Endothelial cell of umbilical vein (primary cell): ENCODE measurements around the gene DMD. TPM values are rescaled to one million over a fixed set of nuclear protein-coding genes. Genes with fewer than 3 reads are reported as not detected.

Experiments used
- BruUV-seq: library from RNA; stranded (reverse); fragments of 400-500 nt; replicated peaks from 2 replicates; lab custom pipeline; 2021; lab: Mats Ljungman, UMichigan
- CTCF ChIA-PET: fragments of 300-600, 350-600 bp; sonication (Branson Sonifier 250); formaldehyde crosslinking; loops from one replicate; lab custom pipeline; 2021; ENCODE audit warnings: antibody characterized with exemption, inconsistent platforms; lab: Charles Lee
- POLR2A ChIA-PET: fragments of 300-600, 350-600 bp; sonication (Branson Sonifier 250); formaldehyde crosslinking; loops from one replicate; lab custom pipeline; 2021; ENCODE audit warnings: antibody characterized with exemption, inconsistent platforms; lab: Charles Lee
- DNase-seq: peaks from one replicate; pipeline ENCODE4 v3.0.0-alpha.2; 2011; ENCODE audit warnings: low read depth, low spot score
- FAIRE-seq: peaks from 2 replicates; lab custom pipeline; 2011; peaks lifted over from hg19 to GRCh38; lab: Jason Lieb, UNC
- H2AFZ ChIP-seq: 2 replicates; pipeline ENCODE4 v1.6.0; 2012; ENCODE audit warnings: low read depth, low read length, control low read depth, inconsistent platforms
- H3K27ac ChIP-seq: 2 replicates; pipeline ENCODE4 v1.5.1; 2011; ENCODE audit warnings: low read depth, mild to moderate bottlenecking, control low read depth, low read length, moderate library complexity; ENCODE audit not compliant: insufficient read depth
- H3K27me3 ChIP-seq, 2 experiments: 2 replicates each; pipeline versions ENCODE4 v1.6.0 to v1.6.1; 2011; ENCODE audit warnings: low read length in 2 of 2, mixed read lengths in 1 of 2; ENCODE audit not compliant: control insufficient read depth in 2 of 2, insufficient read depth in 2 of 2
- H3K36me3 ChIP-seq, 2 experiments: 2 replicates in 1 of 2; 3 replicates in 1 of 2; pipeline ENCODE4 v1.5.1; 2011; ENCODE audit warnings: low read length in 2 of 2, mild to moderate bottlenecking in 1 of 2, moderate library complexity in 1 of 2; ENCODE audit not compliant: control insufficient read depth in 2 of 2, insufficient read depth in 2 of 2; ENCODE audit errors: extremely low read depth in 1 of 2
- H3K4me1 ChIP-seq: 3 replicates; pipeline ENCODE4 v1.5.1; 2011; ENCODE audit warnings: mild to moderate bottlenecking, low read length; ENCODE audit not compliant: control insufficient read depth, insufficient read depth; ENCODE audit errors: extremely low read depth
- H3K4me2 ChIP-seq: 2 replicates; pipeline ENCODE4 v1.6.1; 2011; ENCODE audit warnings: low read length, control low read depth, mixed read lengths; ENCODE audit not compliant: insufficient read depth
- H3K4me3 ChIP-seq, 3 experiments: fragments of 200-600 bp in 1 of 3; sonication (generic), shearing (Covaris generic) in 1 of 3; replicated peaks in 1 of 3; 2 replicates each; pipeline ENCODE4 v1.5.1; 2011 to 2016; ENCODE audit warnings: control low read depth in 3 of 3, low read length in 3 of 3, mild to moderate bottlenecking in 2 of 3, inconsistent platforms in 1 of 3, low read depth in 1 of 3, moderate library complexity in 1 of 3; ENCODE audit not compliant: insufficient read depth in 1 of 3
- H3K79me2 ChIP-seq: 2 replicates; pipeline ENCODE4 v1.6.0; 2012; ENCODE audit warnings: low read length, inconsistent platforms; ENCODE audit not compliant: control insufficient read depth, insufficient read depth
- H3K9ac ChIP-seq: replicated peaks from 2 replicates; pipeline ENCODE3; 2011; ENCODE audit warnings: low read length, control low read depth; ENCODE audit not compliant: insufficient read depth; ENCODE audit errors: extremely low read depth
- H3K9me1 ChIP-seq: replicated peaks from 3 replicates; pipeline ENCODE4 v1.6.0; 2011; ENCODE audit warnings: mild to moderate bottlenecking, low read length; ENCODE audit not compliant: control insufficient read depth, insufficient read depth; ENCODE audit errors: extremely low read depth
- H3K9me3 ChIP-seq: replicated peaks from 2 replicates; pipeline ENCODE4 v1.5.1; 2012; ENCODE audit warnings: low read length, inconsistent platforms; ENCODE audit not compliant: control insufficient read depth, insufficient read depth
- H4K20me1 ChIP-seq: replicated peaks from 2 replicates; pipeline ENCODE3; 2011; ENCODE audit warnings: mild to moderate bottlenecking, low read length; ENCODE audit not compliant: control insufficient read depth, insufficient read depth; ENCODE audit errors: extremely low read depth
- EZH2 ChIP-seq: IDR thresholded peaks from 2 replicates; pipeline ENCODE4 v1.6.1; 2012; ENCODE audit warnings: borderline replicate concordance, low read depth, mild to moderate bottlenecking, moderate library complexity, low read length, inconsistent platforms; ENCODE audit not compliant: severe bottlenecking
- FOS ChIP-seq: IDR thresholded peaks from 2 replicates; pipeline ENCODE4 v1.6.1; 2011; ENCODE audit warnings: mild to moderate bottlenecking, low read length, moderate library complexity, borderline replicate concordance; ENCODE audit not compliant: insufficient read depth
- GATA2 ChIP-seq: IDR thresholded peaks from 2 replicates; pipeline ENCODE4 v1.7.0; 2011; ENCODE audit warnings: low read depth, mild to moderate bottlenecking, moderate library complexity, mixed read lengths, low read length; ENCODE audit not compliant: insufficient read length, insufficient read depth
- JUN ChIP-seq: IDR thresholded peaks from 2 replicates; pipeline ENCODE4 v1.6.1; 2011; ENCODE audit warnings: borderline replicate concordance, low read depth; ENCODE audit not compliant: insufficient read length, insufficient read depth
- MAX ChIP-seq: IDR thresholded peaks from 2 replicates; pipeline ENCODE4 v1.6.1; 2011; ENCODE audit not compliant: insufficient read depth, insufficient read length
- MYC ChIP-seq: IDR thresholded peaks from one replicate; pipeline ENCODE4 v1.6.1; 2011; ENCODE audit warnings: mild to moderate bottlenecking, low read depth, low read length
- POLR2A ChIP-seq: IDR thresholded peaks from 2 replicates; pipeline ENCODE4 v1.6.1; 2012; ENCODE audit warnings: low read depth, mild to moderate bottlenecking, control low read depth, low read length
- dilution Hi-C: fragments of 300-500 bp; cut with MboI; formaldehyde crosslinking; loops from one replicate; pipeline ENCODE4 v1.15.0; 2019; ENCODE audit warnings: low sequenced_read_pairs; ENCODE audit not compliant: extremely low pct_ligation_motif_present
- intact Hi-C: fragments of 100-400 bp; cut with micrococcal nuclease; formaldehyde crosslinking; loops from one replicate; pipeline ENCODE4 v1.10.0; 2022
- polyA plus RNA-seq, 4 experiments: library from polyadenylated mRNA; depleted of rRNA in 3 of 4; stranded (reverse) in 3 of 4; unstranded in 1 of 4; fragments of >200 nt; gene quantifications; 2 replicates each; pipeline versions ENCODE4 v1.2.1 to v1.2.3, GENCODE V29; 2011 to 2012; ENCODE audit warnings: missing spikeins in 1 of 4
- total RNA-seq: library from RNA; stranded (reverse); gene quantifications from 2 replicates; pipeline ENCODE4 v1.2.3, GENCODE V29; 2021
- TF ChIP-seq, protein P1 (sequence below), 2 donors: IDR thresholded peaks; 1 replicate in 1 of 2; 2 replicates in 1 of 2; pipeline ENCODE4 v1.5.1; 2011; ENCODE audit warnings: low read length in 2 of 2, mild to moderate bottlenecking in 2 of 2, moderate library complexity in 2 of 2, control low read depth in 1 of 2, inconsistent platforms in 1 of 2, low read depth in 1 of 2; ENCODE audit not compliant: insufficient read depth in 1 of 2; ENCODE audit errors: extremely low read depth in 1 of 2

Gene DMD
- total and polyA plus RNA-seq, 2 donors (not counting 3 experiments of a cell fraction or from before 2014, with no cell fraction given), result 7.3 to 9.0 TPM

DNA sequence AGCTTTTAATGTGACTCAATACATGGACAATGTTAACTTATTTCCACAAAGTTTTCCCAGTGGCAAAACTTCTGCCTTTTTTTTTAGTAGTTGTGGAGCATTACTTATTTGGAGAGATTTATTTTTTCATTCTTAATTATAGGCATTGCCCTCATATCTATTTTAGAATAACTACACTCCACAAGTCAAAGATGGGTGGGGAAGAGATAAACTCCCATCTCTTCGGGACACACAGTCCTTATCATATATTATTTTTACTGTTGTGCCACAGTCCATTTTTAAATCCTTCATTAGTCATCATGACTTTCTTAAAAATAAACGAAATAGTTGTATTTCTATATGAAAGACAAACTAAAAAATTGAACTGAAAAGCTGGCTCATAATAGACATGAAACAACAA, 1.2 kb downstream of the DMD start:
- ChIA-PET POLR2A (no interaction called here), CTCF (no interaction called here)
- Histone ChIP-seq H3K9me3 (no peaks in the 10 kb centered on the region), H3K4me2 (peak overlapping the region; percentile 76), H3K36me3 (no peaks in the 10 kb centered on the region), H3K27me3 (no peaks in the 10 kb centered on the region), H2AFZ (no peak overlapping the region), H3K4me3 (peak overlapping the region; percentile 26 to 79 (median 53)), H3K79me2 (peaks cover 8% of the 10 kb centered on the region), H3K9ac (peak overlapping the region; percentile 78), H3K27ac (peak overlapping the region; percentile 51), H3K4me1 (peaks cover 8% of the 10 kb centered on the region), H4K20me1 (no peaks in the 10 kb centered on the region), H3K9me1 (no peaks in the 10 kb centered on the region)
- TF ChIP-seq MAX, result no peak
- no peak for TF ChIP-seq MYC
- no peak for TF ChIP-seq POLR2A
- no peak for TF ChIP-seq FOS
- TF ChIP-seq, protein P1, sequence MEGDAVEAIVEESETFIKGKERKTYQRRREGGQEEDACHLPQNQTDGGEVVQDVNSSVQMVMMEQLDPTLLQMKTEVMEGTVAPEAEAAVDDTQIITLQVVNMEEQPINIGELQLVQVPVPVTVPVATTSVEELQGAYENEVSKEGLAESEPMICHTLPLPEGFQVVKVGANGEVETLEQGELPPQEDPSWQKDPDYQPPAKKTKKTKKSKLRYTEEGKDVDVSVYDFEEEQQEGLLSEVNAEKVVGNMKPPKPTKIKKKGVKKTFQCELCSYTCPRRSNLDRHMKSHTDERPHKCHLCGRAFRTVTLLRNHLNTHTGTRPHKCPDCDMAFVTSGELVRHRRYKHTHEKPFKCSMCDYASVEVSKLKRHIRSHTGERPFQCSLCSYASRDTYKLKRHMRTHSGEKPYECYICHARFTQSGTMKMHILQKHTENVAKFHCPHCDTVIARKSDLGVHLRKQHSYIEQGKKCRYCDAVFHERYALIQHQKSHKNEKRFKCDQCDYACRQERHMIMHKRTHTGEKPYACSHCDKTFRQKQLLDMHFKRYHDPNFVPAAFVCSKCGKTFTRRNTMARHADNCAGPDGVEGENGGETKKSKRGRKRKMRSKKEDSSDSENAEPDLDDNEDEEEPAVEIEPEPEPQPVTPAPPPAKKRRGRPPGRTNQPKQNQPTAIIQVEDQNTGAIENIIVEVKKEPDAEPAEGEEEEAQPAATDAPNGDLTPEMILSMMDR (IDR thresholded peaks at IDR 0.05; ENCODE audit: extremely low read depth in 1 of 2, insufficient read depth in 1 of 2, low read depth in 1 of 2, low read length in 2 of 2), result no peak
- TF ChIP-seq JUN, result no peak
- TF ChIP-seq EZH2, result no peak
- no peak for TF ChIP-seq GATA2
- dilution Hi-C loops, result no loop called here
- intact Hi-C loops, result loop anchor here (2.0 kb wide), 3 partner anchors 15 to 79 kb away; no protein-coding TSS in a partner anchor
- BruUV-seq, result no TSS peak
- FAIRE-seq (no peak), DNase-seq (no peak)
